Measurements from ENCODE around the gene KCNMA1. TPM values are rescaled to one million over a fixed set of nuclear protein-coding genes. Genes with fewer than 3 reads are reported as not detected.

Gene KCNMA1
- total and polyA plus RNA-seq, 4 experiments from 2014 or later = 0.26 TPM; not detected in 3

DNA sequence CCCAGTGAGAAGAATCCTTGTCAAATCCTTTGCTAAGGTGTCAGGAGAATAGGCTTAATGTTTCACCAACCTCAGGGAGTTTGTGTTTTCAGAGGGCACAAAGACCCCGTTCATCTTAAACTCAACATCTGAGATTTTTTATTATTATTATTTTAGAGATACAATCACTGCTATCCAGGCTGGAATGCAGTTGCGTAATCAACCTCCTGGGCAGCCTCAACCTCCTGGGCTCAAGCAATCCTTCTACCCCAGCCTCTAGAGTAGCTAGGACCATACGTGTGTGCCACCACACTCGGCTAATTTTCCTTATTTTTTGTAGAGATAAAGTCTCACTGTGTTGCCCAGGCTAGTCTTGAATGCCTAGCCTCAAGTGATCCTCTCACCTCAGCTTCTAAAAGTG lies 599.2 kb downstream of the KCNMA1 start:
- no peak for DNase-seq
- no peaks in the 10 kb centered on the region for H3K36me3 ChIP-seq (ENCODE audit: insufficient read depth, low read length)
- Mint-ChIP-seq H3K36me3 (no peaks in the 10 kb centered on the region), H3K27me3 (peaks cover 0 to 2% of the 10 kb centered on the region in 2 donors), H3K4me3 (no peak overlapping the region), H3K4me1 (peaks cover 5 to 8% (median 8%) of the 10 kb centered on the region in 4 donors), H3K27ac (peak overlapping the region in 1 of 7 donors; percentile 76), H3K9me3 (peaks cover 0 to 1% (median 0%) of the 10 kb centered on the region in 8 donors)
- intact Hi-C loops (cut with micrococcal nuclease) = no loop called here
- no peak overlapping the region for H3K4me3 ChIP-seq (ENCODE audit: low read length in 2 of 2)
- ChIA-PET CTCF (ENCODE audit: partially characterized antibody) (no interaction called here), POLR2A (ENCODE audit: partially characterized antibody) (no interaction called here)
- no peak overlapping the region for H3K27ac ChIP-seq (ENCODE audit: low read depth, low read length)
- no peaks in the 10 kb centered on the region for H3K9me3 ChIP-seq (ENCODE audit: control insufficient read depth in 1 of 2, low read length in 2 of 2)
- H3K4me1 ChIP-seq (ENCODE audit: insufficient read depth, low read length) = peaks cover 6% of the 10 kb centered on the region
- no peaks in the 10 kb centered on the region for H3K27me3 ChIP-seq (ENCODE audit: insufficient read depth, low read length)

GRCh38 chr10:77037735-77038403 lies 599.7 kb downstream of the KCNMA1 start:
- intact Hi-C loops (cut with micrococcal nuclease) = no loop called here

GRCh38 chr10:77036993-77037734 lies 600.4 kb downstream of the KCNMA1 start:
- Mint-ChIP-seq H3K27ac (no peak overlapping the region), H3K36me3 (no peaks in the 10 kb centered on the region), H3K4me1 (peaks cover 5 to 8% (median 8%) of the 10 kb centered on the region in 4 donors), H3K9me3 (peaks cover 0 to 2% (median 0%) of the 10 kb centered on the region in 8 donors), H3K4me3 (peak overlapping the region in 1 of 8 donors; percentile 48), H3K27me3 (peaks cover 0 to 2% of the 10 kb centered on the region in 2 donors)
- intact Hi-C loops (cut with micrococcal nuclease) = no loop called here
- H3K27me3 ChIP-seq (ENCODE audit: insufficient read depth, low read length) = no peaks in the 10 kb centered on the region
- no peak overlapping the region for H3K27ac ChIP-seq (ENCODE audit: low read depth, low read length)
- H3K36me3 ChIP-seq (ENCODE audit: insufficient read depth, low read length) = no peaks in the 10 kb centered on the region
- DNase-seq = no peak
- CTCF ChIA-PET (ENCODE audit: partially characterized antibody) = no interaction called here
- no peak overlapping the region for H3K4me3 ChIP-seq (ENCODE audit: low read length in 2 of 2)
- no peaks in the 10 kb centered on the region for H3K9me3 ChIP-seq (ENCODE audit: control insufficient read depth in 1 of 2, low read length in 2 of 2)
- peaks cover 6% of the 10 kb centered on the region for H3K4me1 ChIP-seq (ENCODE audit: insufficient read depth, low read length)
- POLR2A ChIA-PET (ENCODE audit: partially characterized antibody) = no interaction called here

More at GRCh38 chr10:77037735-77038403, 599.7 kb downstream of the KCNMA1 start:
- H3K27ac Mint-ChIP-seq = peak overlapping the region in 1 of 7 donors; percentile 76
- Histone ChIP-seq H3K4me3 (ENCODE audit: low read length in 2 of 2) (no peak overlapping the region), H3K4me1 (ENCODE audit: insufficient read depth, low read length) (peaks cover 6% of the 10 kb centered on the region), H3K9me3 (ENCODE audit: control insufficient read depth in 1 of 2, low read length in 2 of 2) (no peaks in the 10 kb centered on the region), H3K27ac (ENCODE audit: low read depth, low read length) (no peak overlapping the region), H3K36me3 (ENCODE audit: insufficient read depth, low read length) (no peaks in the 10 kb centered on the region), H3K27me3 (ENCODE audit: insufficient read depth, low read length) (no peaks in the 10 kb centered on the region)
- peaks cover 0 to 1% (median 0%) of the 10 kb centered on the region in 8 donors for H3K9me3 Mint-ChIP-seq
- no peaks in the 10 kb centered on the region for H3K36me3 Mint-ChIP-seq
- no peak for DNase-seq
- no peak overlapping the region for H3K4me3 Mint-ChIP-seq
- H3K27me3 Mint-ChIP-seq = peaks cover 0 to 2% of the 10 kb centered on the region in 2 donors
- ChIA-PET CTCF (ENCODE audit: partially characterized antibody) (no interaction called here), POLR2A (ENCODE audit: partially characterized antibody) (no interaction called here)
- H3K4me1 Mint-ChIP-seq = peaks cover 5 to 8% (median 8%) of the 10 kb centered on the region in 4 donors

- Mint-ChIP-seq H3K36me3 (no peaks in the 10 kb centered on the region), H3K4me3 (no peak overlapping the region), H3K4me1 (peaks cover 0 to 3% (median under 1%) of the 10 kb centered on the region in 4 donors), H3K27ac (no peak overlapping the region), H3K27me3 (peaks cover 0 to 2% of the 10 kb centered on the region in 2 donors), H3K9me3 (peaks cover 0 to 3% (median 0%) of the 10 kb centered on the region in 8 donors)
- ChIA-PET CTCF (ENCODE audit: partially characterized antibody) (no interaction called here), POLR2A (ENCODE audit: partially characterized antibody) (no interaction called here)
- no peak for DNase-seq
- H3K4me1 ChIP-seq (ENCODE audit: insufficient read depth, low read length) = no peaks in the 10 kb centered on the region
- H3K27me3 ChIP-seq (ENCODE audit: insufficient read depth, low read length) = no peaks in the 10 kb centered on the region
- no peak overlapping the region for H3K4me3 ChIP-seq (ENCODE audit: low read length in 2 of 2)
- no peaks in the 10 kb centered on the region for H3K9me3 ChIP-seq (ENCODE audit: control insufficient read depth in 1 of 2, low read length in 2 of 2)
- no peak overlapping the region for H3K27ac ChIP-seq (ENCODE audit: low read depth, low read length)
- intact Hi-C loops (cut with micrococcal nuclease) = no loop called here
- H3K36me3 ChIP-seq (ENCODE audit: insufficient read depth, low read length) = no peaks in the 10 kb centered on the region
Observed at GRCh38 chr10:77036276-77036675, 601.3 kb downstream of the KCNMA1 start.

DNA sequence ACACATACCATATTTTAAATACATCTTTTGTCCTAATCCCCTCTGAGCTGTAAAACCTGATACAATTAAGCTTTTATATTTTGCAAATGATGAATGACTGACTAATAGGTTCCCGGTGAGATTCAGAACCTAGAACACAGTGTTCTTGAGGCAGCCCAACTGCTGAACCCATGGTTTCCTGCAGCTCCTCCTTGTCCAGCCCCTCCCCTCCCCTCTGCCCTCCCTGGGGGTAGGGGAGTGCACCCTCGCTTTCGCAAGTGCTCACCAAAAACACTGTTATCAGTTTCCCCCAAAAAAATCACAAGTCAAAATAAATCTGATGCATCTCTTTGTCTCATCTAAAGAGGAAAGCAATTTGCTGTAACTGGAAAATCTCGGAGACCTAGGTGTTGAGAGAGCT lies 602.8 kb downstream of the KCNMA1 start:
- no peaks in the 10 kb centered on the region for H3K36me3 Mint-ChIP-seq
- intact Hi-C loops (cut with micrococcal nuclease) = no loop called here
- H3K27me3 Mint-ChIP-seq = peaks cover 0 to 2% of the 10 kb centered on the region in 2 donors
- no peak overlapping the region for H3K4me3 Mint-ChIP-seq
- POLR2A ChIA-PET (ENCODE audit: partially characterized antibody) = no interaction called here
- H3K4me3 ChIP-seq (ENCODE audit: low read length in 2 of 2) = no peak overlapping the region
- CTCF ChIA-PET (ENCODE audit: partially characterized antibody) = no interaction called here
- peaks cover 0 to 1% (median 0%) of the 10 kb centered on the region in 8 donors for H3K9me3 Mint-ChIP-seq
- no peaks in the 10 kb centered on the region for H3K27me3 ChIP-seq (ENCODE audit: insufficient read depth, low read length)
- no peak overlapping the region for H3K27ac Mint-ChIP-seq
- no peak for DNase-seq
- H3K27ac ChIP-seq (ENCODE audit: low read depth, low read length) = no peak overlapping the region
- H3K36me3 ChIP-seq (ENCODE audit: insufficient read depth, low read length) = no peaks in the 10 kb centered on the region
- H3K4me1 Mint-ChIP-seq = peaks cover 0 to 2% (median under 1%) of the 10 kb centered on the region in 4 donors
- H3K4me1 ChIP-seq (ENCODE audit: insufficient read depth, low read length) = no peaks in the 10 kb centered on the region
- H3K9me3 ChIP-seq (ENCODE audit: control insufficient read depth in 1 of 2, low read length in 2 of 2) = no peaks in the 10 kb centered on the region

DNA sequence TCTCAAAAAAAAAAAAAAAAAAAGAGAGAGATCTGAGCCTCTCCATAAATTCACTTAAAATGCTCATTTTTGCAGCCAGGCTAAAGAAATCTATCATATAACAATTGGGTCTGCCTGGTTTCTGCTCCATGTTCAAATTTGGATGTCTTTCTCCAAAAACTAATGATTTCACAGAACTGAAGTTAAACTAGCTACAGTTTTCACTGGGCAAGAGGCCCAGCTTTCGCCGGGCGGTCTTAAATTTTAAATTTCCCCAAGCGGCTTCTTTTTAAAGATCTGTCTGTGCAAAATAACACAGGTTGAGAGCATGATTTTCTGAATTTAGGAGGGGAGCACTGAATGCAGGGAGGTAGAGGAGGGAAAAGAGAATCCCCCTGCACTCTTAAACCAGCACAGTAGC lies 603.4 kb downstream of the KCNMA1 start:
- Histone ChIP-seq H3K4me3 (ENCODE audit: low read length in 2 of 2) (no peak overlapping the region), H3K27me3 (ENCODE audit: insufficient read depth, low read length) (no peaks in the 10 kb centered on the region), H3K4me1 (ENCODE audit: insufficient read depth, low read length) (no peaks in the 10 kb centered on the region), H3K9me3 (ENCODE audit: control insufficient read depth in 1 of 2, low read length in 2 of 2) (no peaks in the 10 kb centered on the region), H3K27ac (ENCODE audit: low read depth, low read length) (no peak overlapping the region), H3K36me3 (ENCODE audit: insufficient read depth, low read length) (no peaks in the 10 kb centered on the region)
- peaks cover 2% of the 10 kb centered on the region in 2 donors for H3K27me3 Mint-ChIP-seq
- intact Hi-C loops (cut with micrococcal nuclease) = no loop called here
- no peaks in the 10 kb centered on the region for H3K36me3 Mint-ChIP-seq
- ChIA-PET POLR2A (ENCODE audit: partially characterized antibody) (no interaction called here), CTCF (ENCODE audit: partially characterized antibody) (interaction anchor here (1.3 kb wide), 1 partner anchor 15 kb away, joined by 3 read pairs; no protein-coding TSS in a partner anchor)
- no peak overlapping the region for H3K4me3 Mint-ChIP-seq
- peaks cover 0 to 2% (median under 1%) of the 10 kb centered on the region in 4 donors for H3K4me1 Mint-ChIP-seq
- no peak overlapping the region for H3K27ac Mint-ChIP-seq
- H3K9me3 Mint-ChIP-seq = peaks cover 0 to 1% (median 0%) of the 10 kb centered on the region in 8 donors
- no peak for DNase-seq

GRCh38 chr10:77032188-77032570 lies 605.4 kb downstream of the KCNMA1 start:
- Histone ChIP-seq H3K9me3 (ENCODE audit: control insufficient read depth in 1 of 2, low read length in 2 of 2) (no peaks in the 10 kb centered on the region), H3K36me3 (ENCODE audit: insufficient read depth, low read length) (no peaks in the 10 kb centered on the region), H3K4me3 (ENCODE audit: low read length in 2 of 2) (no peak overlapping the region), H3K27me3 (ENCODE audit: insufficient read depth, low read length) (no peaks in the 10 kb centered on the region), H3K4me1 (ENCODE audit: insufficient read depth, low read length) (no peaks in the 10 kb centered on the region), H3K27ac (ENCODE audit: low read depth, low read length) (no peak overlapping the region)
- peaks cover 4% of the 10 kb centered on the region in 2 donors for H3K27me3 Mint-ChIP-seq
- H3K4me1 Mint-ChIP-seq = no peaks in the 10 kb centered on the region
- H3K27ac Mint-ChIP-seq = no peak overlapping the region
- no peaks in the 10 kb centered on the region for H3K36me3 Mint-ChIP-seq
- intact Hi-C loops (cut with micrococcal nuclease) = no loop called here
- no peak overlapping the region for H3K4me3 Mint-ChIP-seq
- peaks cover 0 to 1% (median 0%) of the 10 kb centered on the region in 8 donors for H3K9me3 Mint-ChIP-seq
- POLR2A ChIA-PET (ENCODE audit: partially characterized antibody) = no interaction called here
- DNase-seq = no peak
- CTCF ChIA-PET (ENCODE audit: partially characterized antibody) = no interaction called here

Data from CD4-positive, alpha-beta memory T cell (primary cell).